Measurements from ENCODE around the gene RYR1. TPM values are rescaled to one million over a fixed set of nuclear protein-coding genes. Genes with fewer than 3 reads are reported as not detected.
"Not testable (repeated sequence)": the region's sequence is repeated elsewhere in the genome, so short reads cannot be mapped to it uniquely, and the experiment has no call there.

The RYR1 gene
- polyA plus RNA-seq, 6 donors from 2014 or later: 0.01 to 0.04 (median 0.03) TPM; not detected in 3

- no peak overlapping the region for H3K27ac Mint-ChIP-seq
- peaks cover 9 to 29% (median 14%) of the 10 kb centered on the region in 3 donors for H3K27me3 Mint-ChIP-seq
- H3K4me1 Mint-ChIP-seq: peaks cover 0 to 4% (median 0%) of the 10 kb centered on the region in 3 donors
- H3K36me3 Mint-ChIP-seq: peaks cover 0 to 9% of the 10 kb centered on the region in 2 donors
- no peak for DNase-seq
- no peak for ATAC-seq (ENCODE audit: low read depth in 2 of 2)
- no peak overlapping the region for H3K4me3 Mint-ChIP-seq
- peaks cover 3 to 10% (median 7%) of the 10 kb centered on the region in 7 donors for H3K9me3 Mint-ChIP-seq
Measured at GRCh38 chr19:38482496-38482895, 49.0 kb downstream of the RYR1 start.

- H3K36me3 Mint-ChIP-seq: peaks cover 0 to 9% of the 10 kb centered on the region in 2 donors
- peaks cover 9 to 28% (median 14%) of the 10 kb centered on the region in 3 donors for H3K27me3 Mint-ChIP-seq
- no peak for ATAC-seq (ENCODE audit: low read depth in 2 of 2)
- no peak for DNase-seq
- H3K4me1 Mint-ChIP-seq: peaks cover 0 to under 1% (median 0%) of the 10 kb centered on the region in 3 donors
- no peak overlapping the region for H3K4me3 Mint-ChIP-seq
- H3K27ac Mint-ChIP-seq: no peak overlapping the region
- peaks cover 5 to 11% (median 7%) of the 10 kb centered on the region in 7 donors for H3K9me3 Mint-ChIP-seq
Measured at GRCh38 chr19:38483016-38483630, 49.6 kb downstream of the RYR1 start.

GRCh38 chr19:38484747-38485146 is 51.3 kb downstream of the RYR1 start:
- Mint-ChIP-seq H3K9me3 (peaks cover 5 to 14% (median 8%) of the 10 kb centered on the region in 7 donors), H3K27me3 (peaks cover 13 to 38% (median 22%) of the 10 kb centered on the region in 3 donors), H3K27ac (no peak overlapping the region), H3K36me3 (peaks cover 0 to 9% of the 10 kb centered on the region in 2 donors), H3K4me1 (peaks cover 0 to 4% (median 0%) of the 10 kb centered on the region in 3 donors), H3K4me3 (no peak overlapping the region)
- no peak for ATAC-seq (ENCODE audit: low read depth in 2 of 2)
- DNase-seq: no peak

- ATAC-seq (ENCODE audit: low read depth in 2 of 2) (no peak), DNase-seq (no peak)
- Mint-ChIP-seq H3K27ac (no peak overlapping the region), H3K27me3 (peaks cover 17 to 46% (median 29%) of the 10 kb centered on the region in 3 donors), H3K36me3 (peaks cover 4 to 16% of the 10 kb centered on the region in 2 donors), H3K4me1 (peaks cover 0 to 5% (median 2%) of the 10 kb centered on the region in 3 donors), H3K4me3 (no peak overlapping the region), H3K9me3 (peaks cover 5 to 16% (median 13%) of the 10 kb centered on the region in 7 donors)
Measured at GRCh38 chr19:38485541-38486285, 52.2 kb downstream of the RYR1 start.

- ATAC-seq (ENCODE audit: low read depth in 2 of 2): no peak
- Mint-ChIP-seq H3K9me3 (peaks cover 9 to 20% (median 15%) of the 10 kb centered on the region in 7 donors), H3K4me3 (no peak overlapping the region), H3K27ac (no peak overlapping the region), H3K27me3 (peaks cover 17 to 44% (median 27%) of the 10 kb centered on the region in 3 donors), H3K4me1 (peaks cover under 1 to 8% (median 3%) of the 10 kb centered on the region in 3 donors), H3K36me3 (peaks cover 6 to 20% of the 10 kb centered on the region in 2 donors)
- no peak for DNase-seq
Measured at GRCh38 chr19:38486731-38487336, 53.3 kb downstream of the RYR1 start.

GRCh38 chr19:38488096-38488495 is 54.6 kb downstream of the RYR1 start:
- H3K9me3 Mint-ChIP-seq: peaks cover 9 to 20% (median 15%) of the 10 kb centered on the region in 7 donors
- H3K36me3 Mint-ChIP-seq: peaks cover 6 to 20% of the 10 kb centered on the region in 2 donors
- peaks cover 14 to 44% (median 33%) of the 10 kb centered on the region in 3 donors for H3K27me3 Mint-ChIP-seq
- H3K4me1 Mint-ChIP-seq: peaks cover 9 to 16% (median 9%) of the 10 kb centered on the region in 3 donors
- H3K27ac Mint-ChIP-seq: no peak overlapping the region
- peak overlapping the region in 1 of 8 donors; percentile 40 for H3K4me3 Mint-ChIP-seq
- ATAC-seq (ENCODE audit: low read depth in 2 of 2): no peak
- no peak for DNase-seq

GRCh38 chr19:38488776-38489481 is 55.4 kb downstream of the RYR1 start:
- Mint-ChIP-seq H3K27ac (no peak overlapping the region), H3K27me3 (peaks cover 14 to 44% (median 33%) of the 10 kb centered on the region in 3 donors), H3K9me3 (peaks cover 9 to 20% (median 15%) of the 10 kb centered on the region in 7 donors), H3K36me3 (peaks cover 6 to 20% of the 10 kb centered on the region in 2 donors), H3K4me1 (peaks cover 9 to 16% (median 9%) of the 10 kb centered on the region in 3 donors), H3K4me3 (no peak overlapping the region)
- DNase-seq (no peak), ATAC-seq (ENCODE audit: low read depth in 2 of 2) (no peak)

- Mint-ChIP-seq H3K4me1 (peaks cover 9 to 18% (median 9%) of the 10 kb centered on the region in 3 donors), H3K27ac (peak overlapping the region in 2 of 6 donors; percentile 1 to 28), H3K27me3 (peaks cover 14 to 44% (median 33%) of the 10 kb centered on the region in 3 donors), H3K36me3 (peaks cover 6 to 20% of the 10 kb centered on the region in 2 donors), H3K4me3 (no peak overlapping the region), H3K9me3 (peaks cover 5 to 20% (median 15%) of the 10 kb centered on the region in 7 donors)
- DNase-seq (no peak), ATAC-seq (ENCODE audit: low read depth in 2 of 2) (no peak)
Measured at GRCh38 chr19:38490861-38491260, 57.4 kb downstream of the RYR1 start.

GRCh38 chr19:38492181-38492813 is 58.8 kb downstream of the RYR1 start:
- ATAC-seq (ENCODE audit: low read depth in 2 of 2) (peak in 1 of 2 donors; percentile 20), DNase-seq (no peak)
- Mint-ChIP-seq H3K4me1 (peaks cover 9 to 18% (median 9%) of the 10 kb centered on the region in 3 donors), H3K27me3 (peaks cover 7 to 33% (median 27%) of the 10 kb centered on the region in 3 donors), H3K4me3 (peak overlapping the region in 4 of 8 donors; percentile 7 to 69 (median 48)), H3K9me3 (peaks cover 3 to 12% (median 8%) of the 10 kb centered on the region in 7 donors), H3K36me3 (peaks cover 6 to 11% of the 10 kb centered on the region in 2 donors), H3K27ac (peak overlapping the region in 1 of 6 donors; percentile 43)

- Mint-ChIP-seq H3K9me3 (peaks cover 2 to 8% (median 6%) of the 10 kb centered on the region in 7 donors), H3K4me1 (peaks cover 9 to 14% (median 9%) of the 10 kb centered on the region in 3 donors), H3K27ac (peak overlapping the region in 2 of 6 donors; percentile 15 to 82), H3K36me3 (peaks cover 6 to 11% of the 10 kb centered on the region in 2 donors), H3K27me3 (peaks cover 13 to 29% (median 24%) of the 10 kb centered on the region in 3 donors), H3K4me3 (no peak overlapping the region)
- no peak for DNase-seq
- ATAC-seq (ENCODE audit: low read depth in 2 of 2): no peak
Measured at GRCh38 chr19:38494379-38494778, 60.9 kb downstream of the RYR1 start.

- peaks cover 11 to 29% (median 18%) of the 10 kb centered on the region in 3 donors for H3K27me3 Mint-ChIP-seq
- not testable (repeated sequence) for H3K27ac Mint-ChIP-seq
Measured at GRCh38 chr19:38495375-38495774, 61.9 kb downstream of the RYR1 start.

GRCh38 chr19:38496116-38496515 is 62.6 kb downstream of the RYR1 start:
- Mint-ChIP-seq H3K27ac (no peak overlapping the region), H3K27me3 (peaks cover 9 to 23% (median 11%) of the 10 kb centered on the region in 3 donors), H3K4me3 (no peak overlapping the region), H3K4me1 (peaks cover 5 to 11% (median 9%) of the 10 kb centered on the region in 3 donors), H3K9me3 (peaks cover 0 to 3% (median 0%) of the 10 kb centered on the region in 7 donors), H3K36me3 (peaks cover 0 to under 1% of the 10 kb centered on the region in 2 donors)
- ATAC-seq (ENCODE audit: low read depth in 2 of 2) (no peak), DNase-seq (no peak)

More at GRCh38 chr19:38495375-38495774, 61.9 kb downstream of the RYR1 start:
- ATAC-seq (ENCODE audit: low read depth in 2 of 2); H3K9me3 Mint-ChIP-seq; H3K36me3 Mint-ChIP-seq; DNase-seq; H3K4me3 Mint-ChIP-seq: not testable (repeated sequence)
- peaks cover 9 to 14% (median 9%) of the 10 kb centered on the region in 3 donors for H3K4me1 Mint-ChIP-seq

Data from naive B cell (primary cell).